ENCODE measurements around the gene STAG3.
"Not testable (repeated sequence)": the region's sequence is repeated elsewhere in the genome, so short reads cannot be mapped to it uniquely, and the experiment has no call there.

STAG3 gene

DNA sequence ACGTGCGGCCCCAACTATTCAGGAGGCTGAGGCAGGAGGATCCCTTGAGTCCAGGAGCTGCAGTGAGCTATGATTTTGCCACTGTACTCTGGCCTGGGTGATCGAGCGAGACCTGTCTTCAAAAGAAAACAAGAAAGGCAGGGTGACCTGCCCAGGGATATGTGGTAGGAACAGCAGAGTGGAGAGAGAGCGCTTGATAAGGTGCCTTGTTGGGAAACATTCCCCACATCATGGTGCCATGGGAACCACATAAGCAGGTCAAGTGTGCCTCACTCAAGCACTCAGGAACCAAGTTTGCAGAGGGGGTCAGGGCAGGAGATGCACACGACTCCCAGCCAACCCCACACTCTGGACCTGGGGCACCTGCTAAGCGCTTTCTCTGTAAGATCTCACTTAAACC is 79.3 kb downstream of the STAG3 start:
- no peak overlapping the region for H2AFZ ChIP-seq (ENCODE audit: low read length)
- H3K9me3 ChIP-seq (replicated peaks in 1 of 2; ENCODE audit: control insufficient read depth in 2 of 2, insufficient read depth in 1 of 2, low read depth in 1 of 2, low read length in 2 of 2): no peaks in the 10 kb centered on the region
- H3K4ac ChIP-seq (ENCODE audit: low read length): no peak overlapping the region
- H3K4me1 ChIP-seq (ENCODE audit: control insufficient read depth in 2 of 2, insufficient read depth in 1 of 2, low read depth in 1 of 2, low read length in 2 of 2): no peaks in the 10 kb centered on the region
- H3K27me3 ChIP-seq (ENCODE audit: control insufficient read depth in 3 of 3, insufficient read depth in 3 of 3, low read depth in 1 of 3, low read length in 3 of 3): no peaks in the 10 kb centered on the region
- no peak overlapping the region for H3K4me3 ChIP-seq (ENCODE audit: low read length in 2 of 2)
- no peak overlapping the region for H3K23ac ChIP-seq (ENCODE audit: low read depth, low read length, poor library complexity)
- no peak overlapping the region for H2BK12ac ChIP-seq (ENCODE audit: low read length)
- H2AK5ac ChIP-seq (ENCODE audit: low read depth, low read length): no peak overlapping the region
- DNase-seq (ENCODE audit: low spot score): no peak
- no CpG with 5 or more reads among the region's 7 CpGs for WGBS, 2 donors (ENCODE audit: extremely low coverage in 2 of 2, insufficient read length in 2 of 2, insufficient replicate concordance in 1 of 2)
- no peak overlapping the region for H2BK15ac ChIP-seq (ENCODE audit: low read length)
- H3K14ac ChIP-seq (ENCODE audit: low read length): no peak overlapping the region
- no peak overlapping the region for H3K27ac ChIP-seq (replicated peaks; ENCODE audit: low read length)
- no peak overlapping the region for H2BK5ac ChIP-seq (ENCODE audit: low read length)
- no peak overlapping the region for H3K9ac ChIP-seq (ENCODE audit: low read depth, low read length, poor library complexity)
- H3K4me2 ChIP-seq (ENCODE audit: insufficient read depth, low read length, poor library complexity, severe bottlenecking): no peak overlapping the region
- H3K36me3 ChIP-seq (replicated peaks in 1 of 2; ENCODE audit: control insufficient read depth in 2 of 2, insufficient read depth in 2 of 2, low read length in 2 of 2): no peaks in the 10 kb centered on the region
- no peak overlapping the region for H4K8ac ChIP-seq (ENCODE audit: low read depth, low read length)
- no peak overlapping the region for H3K18ac ChIP-seq (ENCODE audit: low read length)
- H4K91ac ChIP-seq (ENCODE audit: low read depth, low read length, poor library complexity): no peak overlapping the region
- peaks cover 5% of the 10 kb centered on the region for H3K79me1 ChIP-seq (ENCODE audit: low read depth, low read length)
- no peak overlapping the region for H2BK120ac ChIP-seq (ENCODE audit: low read depth, low read length)

- H3K4me3 ChIP-seq (ENCODE audit: low read length in 2 of 2); H2AFZ ChIP-seq (ENCODE audit: low read length); H3K27ac ChIP-seq (replicated peaks; ENCODE audit: low read length); H2BK12ac ChIP-seq (ENCODE audit: low read length); H3K79me1 ChIP-seq (ENCODE audit: low read depth, low read length); H3K23ac ChIP-seq (ENCODE audit: low read depth, low read length, poor library complexity); H3K9ac ChIP-seq (ENCODE audit: low read depth, low read length, poor library complexity); H3K4ac ChIP-seq (ENCODE audit: low read length); H2BK5ac ChIP-seq (ENCODE audit: low read length); H3K4me2 ChIP-seq (ENCODE audit: insufficient read depth, low read length, poor library complexity, severe bottlenecking); H4K91ac ChIP-seq (ENCODE audit: low read depth, low read length, poor library complexity); H3K4me1 ChIP-seq (ENCODE audit: control insufficient read depth in 2 of 2, insufficient read depth in 1 of 2, low read depth in 1 of 2, low read length in 2 of 2); H3K36me3 ChIP-seq (replicated peaks in 1 of 2; ENCODE audit: control insufficient read depth in 2 of 2, insufficient read depth in 2 of 2, low read length in 2 of 2); H3K14ac ChIP-seq (ENCODE audit: low read length); H3K9me3 ChIP-seq (replicated peaks in 1 of 2; ENCODE audit: control insufficient read depth in 2 of 2, insufficient read depth in 1 of 2, low read depth in 1 of 2, low read length in 2 of 2); H2BK15ac ChIP-seq (ENCODE audit: low read length); DNase-seq (ENCODE audit: low spot score); H2AK5ac ChIP-seq (ENCODE audit: low read depth, low read length); H2BK120ac ChIP-seq (ENCODE audit: low read depth, low read length); H3K18ac ChIP-seq (ENCODE audit: low read length); H4K8ac ChIP-seq (ENCODE audit: low read depth, low read length); H3K27me3 ChIP-seq (ENCODE audit: control insufficient read depth in 3 of 3, insufficient read depth in 3 of 3, low read depth in 1 of 3, low read length in 3 of 3): not testable (repeated sequence)
- no CpG with 5 or more reads among the region's 8 CpGs for whole genome bisulfite sequencing, 2 donors (ENCODE audit: extremely low coverage in 2 of 2, insufficient read length in 2 of 2, insufficient replicate concordance in 1 of 2)
These were observed 82.3 kb downstream of the STAG3 start for GRCh38 chr7:100259984-100260383.

DNA sequence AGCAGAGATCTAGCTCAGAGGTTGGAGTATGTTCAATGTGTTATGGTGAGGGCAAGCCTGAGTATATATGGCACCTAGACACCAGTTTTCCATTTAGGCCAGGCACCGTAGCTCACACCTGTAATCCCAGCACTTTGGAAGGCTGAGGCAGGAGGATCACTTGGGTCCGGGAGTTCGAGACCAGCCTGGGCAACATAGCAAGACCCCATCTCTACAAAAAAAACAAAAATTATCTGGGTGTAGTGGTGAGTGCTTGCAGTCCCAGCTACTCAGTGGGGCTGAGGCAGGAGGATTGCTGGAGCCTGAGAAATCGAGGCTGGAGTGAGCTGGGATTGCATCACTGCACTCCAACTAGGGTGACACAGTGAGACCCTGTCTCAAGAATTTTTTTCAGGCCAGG is 85.2 kb downstream of the STAG3 start:
- not testable (repeated sequence) for DNase-seq (ENCODE audit: low spot score); H3K23ac ChIP-seq (ENCODE audit: low read depth, low read length, poor library complexity)
- WGBS, 2 donors (ENCODE audit: extremely low coverage in 2 of 2, insufficient read length in 2 of 2, insufficient replicate concordance in 1 of 2): no CpG with 5 or more reads among the region's 4 CpGs

More for the DNA sequence above, 85.2 kb downstream of the STAG3 start:
- H2BK5ac ChIP-seq (ENCODE audit: low read length); H3K36me3 ChIP-seq (replicated peaks in 1 of 2; ENCODE audit: control insufficient read depth in 2 of 2, insufficient read depth in 2 of 2, low read length in 2 of 2); H3K18ac ChIP-seq (ENCODE audit: low read length); H3K4me1 ChIP-seq (ENCODE audit: control insufficient read depth in 2 of 2, insufficient read depth in 1 of 2, low read depth in 1 of 2, low read length in 2 of 2); H2AK5ac ChIP-seq (ENCODE audit: low read depth, low read length); H2BK120ac ChIP-seq (ENCODE audit: low read depth, low read length); H3K4ac ChIP-seq (ENCODE audit: low read length); H2BK12ac ChIP-seq (ENCODE audit: low read length); H3K4me2 ChIP-seq (ENCODE audit: insufficient read depth, low read length, poor library complexity, severe bottlenecking); H3K9ac ChIP-seq (ENCODE audit: low read depth, low read length, poor library complexity); H3K9me3 ChIP-seq (replicated peaks in 1 of 2; ENCODE audit: control insufficient read depth in 2 of 2, insufficient read depth in 1 of 2, low read depth in 1 of 2, low read length in 2 of 2); H3K14ac ChIP-seq (ENCODE audit: low read length); H3K27me3 ChIP-seq (ENCODE audit: control insufficient read depth in 3 of 3, insufficient read depth in 3 of 3, low read depth in 1 of 3, low read length in 3 of 3); H2BK15ac ChIP-seq (ENCODE audit: low read length); H4K8ac ChIP-seq (ENCODE audit: low read depth, low read length); H4K91ac ChIP-seq (ENCODE audit: low read depth, low read length, poor library complexity); H3K4me3 ChIP-seq (ENCODE audit: low read length in 2 of 2); H3K27ac ChIP-seq (replicated peaks; ENCODE audit: low read length); H2AFZ ChIP-seq (ENCODE audit: low read length); H3K79me1 ChIP-seq (ENCODE audit: low read depth, low read length): not testable (repeated sequence)
